HG02588 (cell line): ENCODE data around the gene SYNGR1.
A peak's percentile ranks its signal among the peaks of the same experiment; 100 is the strongest.
"Not testable (repeated sequence)": the region's sequence is repeated elsewhere in the genome, so short reads cannot be mapped to it uniquely, and the experiment has no call there.

ENCODE experiments used
- ATAC-seq: cut with Tn5 transposase; IDR thresholded peaks from one replicate; pipeline ENCODE4 v1.9.1; 2021; ENCODE audit warnings: mild to moderate bottlenecking, moderate library complexity; ENCODE audit not compliant: unreplicated experiment

The SYNGR1 gene

GRCh38 chr22:39316440-39317083, 33.2 kb upstream of the SYNGR1 start:
- ATAC-seq = no peak

GRCh38 chr22:39317084-39317774, 32.6 kb upstream of the SYNGR1 start:
- ATAC-seq = no peak

GRCh38 chr22:39317775-39318506, 31.9 kb upstream of the SYNGR1 start:
- ATAC-seq = no peak

- no peak for ATAC-seq
Measured at GRCh38 chr22:39318507-39319283, 31.1 kb upstream of the SYNGR1 start.

- peak; percentile 81 for ATAC-seq
Measured at GRCh38 chr22:39319284-39320022, 30.3 kb upstream of the SYNGR1 start, which contains the start of gene RPL3. TSS of gene RPL3 (minus strand) at chr22:39319623. CDS start at chr22:39319597, 26 bp downstream.

- not testable (repeated sequence) for ATAC-seq
Measured at GRCh38 chr22:39320616-39321029, 29.2 kb upstream of the SYNGR1 start.

GRCh38 chr22:39325392-39325932, 24.3 kb upstream of the SYNGR1 start:
- no peak for ATAC-seq

GRCh38 chr22:39327995-39328754, 21.6 kb upstream of the SYNGR1 start:
- no peak for ATAC-seq

- not testable (repeated sequence) for ATAC-seq
Measured at GRCh38 chr22:39330553-39330952, 19.2 kb upstream of the SYNGR1 start.

GRCh38 chr22:39332441-39333064, 17.2 kb upstream of the SYNGR1 start:
- no peak for ATAC-seq

- no peak for ATAC-seq
Measured at GRCh38 chr22:39336411-39336810, 13.4 kb upstream of the SYNGR1 start.

GRCh38 chr22:39339775-39340174, 10.0 kb upstream of the SYNGR1 start:
- ATAC-seq = not testable (repeated sequence)

GRCh38 chr22:39341179-39341578, 8.6 kb upstream of the SYNGR1 start:
- ATAC-seq = no peak

- no peak for ATAC-seq
Measured at GRCh38 chr22:39343259-39344045, 6.3 kb upstream of the SYNGR1 start.

- ATAC-seq = no peak
Measured at GRCh38 chr22:39344046-39344390, 5.8 kb upstream of the SYNGR1 start.

GRCh38 chr22:39345231-39345630, 4.6 kb upstream of the SYNGR1 start:
- ATAC-seq = no peak

GRCh38 chr22:39348909-39349505, 784 bp upstream of the SYNGR1 start:
- no peak for ATAC-seq

GRCh38 chr22:39349506-39349966, 255 bp upstream of the SYNGR1 start:
- ATAC-seq = no peak
